B cell (primary cell): ENCODE results near the gene TBC1D17. TPM values are rescaled to one million over a fixed set of nuclear protein-coding genes. Genes with fewer than 3 reads are reported as not detected.

Experiments
- ATAC-seq: fragments of 200-7000 bp; cut with Tn5 transposase; one replicate; pipeline ENCODE4 v1.10.0; 2021; ENCODE audit warnings: low read depth, mild to moderate bottlenecking, moderate number of reproducible peaks, moderate library complexity
- CTCF ChIA-PET: fragments of 350-600 bp; sonication (Branson Sonifier 250); formaldehyde crosslinking; loops from one replicate; lab custom pipeline; 2021; ENCODE audit warnings: antibody characterized with exemption, inconsistent platforms; lab: Charles Lee
- POLR2A ChIA-PET: fragments of 350-600 bp; sonication (Branson Sonifier 250); formaldehyde crosslinking; loops from one replicate; lab custom pipeline; 2021; ENCODE audit warnings: antibody characterized with exemption; lab: Charles Lee
- DNase-seq: peaks from one replicate; pipeline ENCODE4 v3.0.0; 2013
- H2AFZ ChIP-seq: 2 replicates; pipeline ENCODE4 v1.6.1; 2012; ENCODE audit warnings: mild to moderate bottlenecking, low read depth, low read length; ENCODE audit not compliant: insufficient read depth, poor library complexity, severe bottlenecking
- H3K27ac ChIP-seq, 2 donors: 1 replicate in 1 of 2; 2 replicates in 1 of 2; pipeline ENCODE4 v1.5.1; 2012 to 2013; ENCODE audit warnings: low read length in 2 of 2, mild to moderate bottlenecking in 2 of 2, moderate library complexity in 1 of 2
- H3K27me3 ChIP-seq, 4 experiments: fragments of 200-600 bp in 1 of 4; sonication (generic) in 1 of 4; replicated peaks in 1 of 4; 1 replicate in 2 of 4; 2 replicates in 2 of 4; pipeline versions ENCODE4 v1.6.1 to v1.7.0; 2013 to 2016; ENCODE audit warnings: low read length in 3 of 4, mild to moderate bottlenecking in 2 of 4, mixed read lengths in 1 of 4, moderate library complexity in 1 of 4; ENCODE audit not compliant: insufficient read depth in 4 of 4, control insufficient read depth in 3 of 4; ENCODE audit errors: control extremely low read depth in 1 of 4
- H3K36me3 ChIP-seq, 2 experiments: replicated peaks in 1 of 2; 1 replicate in 1 of 2; 2 replicates in 1 of 2; pipeline versions ENCODE4 v1.6.1 to v1.7.1; 2013; ENCODE audit warnings: low read length in 1 of 2; ENCODE audit not compliant: insufficient read depth in 2 of 2, control insufficient read depth in 1 of 2; ENCODE audit errors: control extremely low read depth in 1 of 2, extremely low read depth in 1 of 2
- H3K4me1 ChIP-seq, 2 donors: fragments of 200-600 bp in 1 of 2; sonication (generic) in 1 of 2; 1 replicate in 1 of 2; 2 replicates in 1 of 2; pipeline versions ENCODE4 v1.5.1 to v1.6.1; 2013 to 2017; ENCODE audit warnings: low read length in 2 of 2; ENCODE audit not compliant: control insufficient read depth in 2 of 2, insufficient read depth in 2 of 2
- H3K4me2 ChIP-seq: replicated peaks from 2 replicates; pipeline ENCODE3; 2012; ENCODE audit warnings: mild to moderate bottlenecking, low read depth, low read length; ENCODE audit not compliant: poor library complexity, severe bottlenecking
- H3K4me3 ChIP-seq, 5 experiments: fragments of 200-600 bp in 1 of 5; sonication (generic) in 1 of 5; 1 replicate in 3 of 5; 2 replicates in 2 of 5; pipeline versions ENCODE4 v1.5.1 to v1.7.0; 2011 to 2016; ENCODE audit warnings: low read length in 4 of 5, mild to moderate bottlenecking in 4 of 5, low read depth in 2 of 5, control low read depth in 1 of 5, moderate library complexity in 1 of 5; ENCODE audit not compliant: insufficient read depth in 1 of 5; ENCODE audit errors: control extremely low read depth in 1 of 5, extremely low read depth in 1 of 5
- H3K79me2 ChIP-seq: fragments of 200-600 bp; sonication (generic); one replicate; pipeline ENCODE4 v1.6.0; 2016; ENCODE audit warnings: low read length; ENCODE audit not compliant: control insufficient read depth, insufficient read depth
- H3K9ac ChIP-seq: fragments of 200-600 bp; sonication (generic); 2 replicates; pipeline ENCODE4 v1.6.1; 2017; ENCODE audit warnings: mild to moderate bottlenecking, low read length, moderate library complexity
- H3K9me3 ChIP-seq, 3 donors: one replicate each; pipeline versions ENCODE4 v1.6.1 to v1.7.1; 2013; ENCODE audit warnings: low read length in 2 of 3; ENCODE audit not compliant: control insufficient read depth in 2 of 3, insufficient read depth in 1 of 3; ENCODE audit errors: control extremely low read depth in 1 of 3
- H4K20me1 ChIP-seq: 2 replicates; pipeline ENCODE4 v1.6.0; 2012; ENCODE audit warnings: mild to moderate bottlenecking, low read length; ENCODE audit not compliant: insufficient read depth, control insufficient read depth, poor library complexity, severe bottlenecking
- H3K27ac Mint-ChIP-seq: one replicate; pipeline ENCODE4 v1.8.0; 2021; ENCODE audit warnings: mixed read lengths
- H3K27me3 Mint-ChIP-seq: one replicate; pipeline ENCODE4 v1.8.0; 2021; ENCODE audit warnings: mixed read lengths
- H3K4me1 Mint-ChIP-seq: one replicate; pipeline ENCODE4 v1.8.0; 2021; ENCODE audit warnings: mixed read lengths
- H3K4me3 Mint-ChIP-seq: one replicate; pipeline ENCODE4 v1.8.0; 2021; ENCODE audit warnings: mixed read lengths
- H3K9me3 Mint-ChIP-seq: one replicate; pipeline ENCODE4 v1.8.0; 2022; ENCODE audit warnings: mixed read lengths; ENCODE audit not compliant: insufficient read depth
- EZH2 ChIP-seq: IDR thresholded peaks from 2 replicates; pipeline ENCODE4 v1.6.1; 2012; ENCODE audit warnings: borderline replicate concordance, low read depth, mild to moderate bottlenecking, moderate library complexity, low read length; ENCODE audit not compliant: insufficient read depth, poor library complexity, severe bottlenecking
- WGBS: methylation state at CpG from one replicate; pipeline ENCODE4 v1.1.5; 2013; ENCODE audit warnings: missing lambda C conversion rate; ENCODE audit not compliant: insufficient coverage; 5-methylcytosine and 5-hydroxymethylcytosine counted together
- intact Hi-C: fragments of 100-400 bp; cut with micrococcal nuclease; formaldehyde crosslinking; loops from one replicate; pipeline ENCODE4 v1.10.0; 2022
- polyA plus RNA-seq: library from polyadenylated mRNA; depleted of rRNA; stranded (reverse); fragments of >200 nt; gene quantifications from 2 replicates; pipeline ENCODE4 v1.2.3, GENCODE V29; 2012
- total RNA-seq, 2 donors: library from RNA; stranded (reverse); fragments of 120-200 nt in 1 of 2; gene quantifications; 1 replicate in 1 of 2; 2 replicates in 1 of 2; pipeline versions ENCODE4 v1.2.3 to v1.2.4, GENCODE V29; 2013 to 2022
- TF ChIP-seq, protein P1 (sequence below): fragments of 200-600 bp; IDR thresholded peaks from one replicate; pipeline ENCODE4 v1.8.0; 2022; ENCODE audit warnings: antibody characterized with exemption, mild to moderate bottlenecking

Gene TBC1D17
- total and polyA plus RNA-seq, 2 donors (not counting 1 experiment from before 2014, with no cell fraction given), result 85.7 to 98.7 TPM

DNA sequence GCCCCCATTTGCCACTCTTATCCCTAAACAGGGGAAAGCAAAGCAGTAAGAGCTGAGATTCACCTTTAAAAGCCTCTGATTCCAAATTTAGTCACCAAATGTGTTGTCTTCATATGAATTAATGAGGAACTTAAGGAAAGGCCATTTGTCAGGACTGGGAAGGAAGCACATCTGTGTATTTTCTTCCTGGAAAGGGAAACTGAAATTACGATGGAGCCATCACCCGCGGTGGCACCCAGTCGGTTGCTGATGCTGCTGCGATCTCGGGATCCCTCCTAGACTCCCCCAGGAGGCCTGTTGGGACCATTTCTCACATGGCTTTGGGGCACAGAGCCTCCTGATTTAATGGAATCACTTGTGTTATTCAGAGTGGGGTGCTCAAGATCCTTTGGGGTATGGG lies 26.6 kb downstream of the TBC1D17 start:
- H3K79me2 ChIP-seq, result peaks cover 24% of the 10 kb centered on the region
- DNase-seq (no peak), ATAC-seq (no peak)
- no peak overlapping the region for H3K27ac ChIP-seq
- no peak for TF ChIP-seq EZH2
- TF ChIP-seq, protein P1, sequence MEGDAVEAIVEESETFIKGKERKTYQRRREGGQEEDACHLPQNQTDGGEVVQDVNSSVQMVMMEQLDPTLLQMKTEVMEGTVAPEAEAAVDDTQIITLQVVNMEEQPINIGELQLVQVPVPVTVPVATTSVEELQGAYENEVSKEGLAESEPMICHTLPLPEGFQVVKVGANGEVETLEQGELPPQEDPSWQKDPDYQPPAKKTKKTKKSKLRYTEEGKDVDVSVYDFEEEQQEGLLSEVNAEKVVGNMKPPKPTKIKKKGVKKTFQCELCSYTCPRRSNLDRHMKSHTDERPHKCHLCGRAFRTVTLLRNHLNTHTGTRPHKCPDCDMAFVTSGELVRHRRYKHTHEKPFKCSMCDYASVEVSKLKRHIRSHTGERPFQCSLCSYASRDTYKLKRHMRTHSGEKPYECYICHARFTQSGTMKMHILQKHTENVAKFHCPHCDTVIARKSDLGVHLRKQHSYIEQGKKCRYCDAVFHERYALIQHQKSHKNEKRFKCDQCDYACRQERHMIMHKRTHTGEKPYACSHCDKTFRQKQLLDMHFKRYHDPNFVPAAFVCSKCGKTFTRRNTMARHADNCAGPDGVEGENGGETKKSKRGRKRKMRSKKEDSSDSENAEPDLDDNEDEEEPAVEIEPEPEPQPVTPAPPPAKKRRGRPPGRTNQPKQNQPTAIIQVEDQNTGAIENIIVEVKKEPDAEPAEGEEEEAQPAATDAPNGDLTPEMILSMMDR, result no peak
- intact Hi-C loops, result no loop called here
- POLR2A ChIA-PET, result no interaction called here
- peaks cover 30% of the 10 kb centered on the region for H4K20me1 ChIP-seq
- H3K4me2 ChIP-seq, result peak overlapping the region; percentile 42
- CTCF ChIA-PET, result interaction anchor here (1.4 kb wide), 1 partner anchor 13 kb away, joined by 6 read pairs; no protein-coding TSS in a partner anchor
- no peaks in the 10 kb centered on the region for H3K27me3 ChIP-seq
- no peak overlapping the region for H3K9ac ChIP-seq
- Mint-ChIP-seq H3K27me3 (no peaks in the 10 kb centered on the region), H3K27ac (no peak overlapping the region), H3K9me3 (peaks cover 3% of the 10 kb centered on the region), H3K4me1 (peaks cover 46% of the 10 kb centered on the region), H3K4me3 (peak overlapping the region; percentile 32)
- peaks cover 30 to 41% of the 10 kb centered on the region in 2 donors for H3K4me1 ChIP-seq
- H3K9me3 ChIP-seq, result peaks cover 0 to 16% (median 0%) of the 10 kb centered on the region in 3 donors
- H3K4me3 ChIP-seq, result no peak overlapping the region
- WGBS, result 0% methylated on average over 3 of the region's 6 CpGs
- peaks cover 0 to 13% of the 10 kb centered on the region in 2 experiments for H3K36me3 ChIP-seq
- no peak overlapping the region for H2AFZ ChIP-seq

DNA sequence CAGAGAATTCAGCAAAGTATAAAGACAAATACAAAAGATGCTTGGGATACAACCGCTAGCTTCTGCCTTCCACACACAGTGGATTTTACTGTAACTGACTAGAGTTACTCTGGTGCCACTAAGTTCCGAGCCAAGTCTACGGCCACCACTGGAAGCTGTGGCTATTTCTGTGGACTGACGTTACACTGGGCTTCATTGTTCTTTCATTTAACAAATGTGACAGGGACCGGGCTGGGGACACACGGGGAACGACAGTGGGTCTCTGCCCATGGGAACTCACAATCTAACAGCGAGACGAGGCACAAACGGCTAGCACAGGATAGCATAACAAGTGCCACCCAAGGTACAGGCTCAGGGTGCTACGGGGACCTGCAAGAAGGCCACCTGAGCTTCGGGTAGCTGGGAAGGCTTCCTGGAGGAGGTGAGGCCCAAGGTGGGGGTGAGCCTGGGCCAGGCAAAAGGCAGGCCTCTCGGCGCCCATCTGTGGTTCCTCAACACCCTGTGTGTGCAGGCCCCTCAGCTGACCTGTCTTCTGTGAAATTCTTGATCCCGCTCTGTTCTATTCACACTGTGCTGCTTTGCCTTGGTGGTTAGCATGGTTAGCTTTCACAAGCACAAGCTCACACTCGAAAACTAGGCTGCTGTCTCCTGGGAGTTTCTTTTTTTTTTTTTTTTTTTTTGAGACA lies 29.5 kb downstream of the TBC1D17 start:
- Histone ChIP-seq H4K20me1 (peaks cover 39% of the 10 kb centered on the region), H2AFZ (no peak overlapping the region), H3K9me3 (peaks cover 0 to 16% (median 0%) of the 10 kb centered on the region in 3 donors), H3K79me2 (peaks cover 27% of the 10 kb centered on the region), H3K27ac (peak overlapping the region in 1 of 2 donors; percentile 64), H3K4me2 (peak overlapping the region; percentile 58), H3K4me1 (peaks cover 47 to 63% of the 10 kb centered on the region in 2 donors), H3K36me3 (peaks cover 0 to 18% of the 10 kb centered on the region in 2 experiments), H3K27me3 (no peaks in the 10 kb centered on the region), H3K4me3 (peak overlapping the region in 1 of 5 experiments; percentile 15), H3K9ac (no peak overlapping the region)
- ChIA-PET CTCF (interaction anchor here (0.7 to 1.7 kb wide), 4 partner anchors 9 to 102 kb away, joined by 5 to 11 read pairs (median 6); no protein-coding TSS in a partner anchor), POLR2A (interaction anchor here (0.6 to 1.4 kb wide), 5 partner anchors 9 to 23 kb away, joined by 3 to 10 read pairs (median 6); partner anchors contain the start of genes ATF5 and NUP62)
- intact Hi-C loops, result no loop called here
- H3K4me1 Mint-ChIP-seq, result peaks cover 69% of the 10 kb centered on the region
- peak overlapping the region; percentile 85 for H3K27ac Mint-ChIP-seq
- no peaks in the 10 kb centered on the region for H3K27me3 Mint-ChIP-seq
- WGBS, result 86% methylated on average over 15 of the region's 16 CpGs
- ATAC-seq (no peak), DNase-seq (no peak)
- peaks cover 3% of the 10 kb centered on the region for H3K9me3 Mint-ChIP-seq
- peak overlapping the region; percentile 69 for H3K4me3 Mint-ChIP-seq
- TF ChIP-seq EZH2, result no peak
- TF ChIP-seq, protein P1, result no peak
